ENCODE data around the gene ALCAM.

GRCh38 chr3:105349684-105350387 is 16.9 kb upstream of the ALCAM start:
- TF ChIP-seq CTCF (IDR thresholded peaks at IDR 0.05; ENCODE audit: low read length) (no peak), EZH2phosphoT487 (IDR thresholded peaks at IDR 0.05; ENCODE audit: low read length) (no peak)
